GM03348 (cell line): ENCODE results near the gene MMP7.
A peak's percentile ranks its signal among the peaks of the same experiment; 100 is the strongest.

Experiments
- DNase-seq: peaks from one replicate; pipeline ENCODE4 v3.0.0; 2012; ENCODE audit warnings: low spot score

The MMP7 gene

DNA sequence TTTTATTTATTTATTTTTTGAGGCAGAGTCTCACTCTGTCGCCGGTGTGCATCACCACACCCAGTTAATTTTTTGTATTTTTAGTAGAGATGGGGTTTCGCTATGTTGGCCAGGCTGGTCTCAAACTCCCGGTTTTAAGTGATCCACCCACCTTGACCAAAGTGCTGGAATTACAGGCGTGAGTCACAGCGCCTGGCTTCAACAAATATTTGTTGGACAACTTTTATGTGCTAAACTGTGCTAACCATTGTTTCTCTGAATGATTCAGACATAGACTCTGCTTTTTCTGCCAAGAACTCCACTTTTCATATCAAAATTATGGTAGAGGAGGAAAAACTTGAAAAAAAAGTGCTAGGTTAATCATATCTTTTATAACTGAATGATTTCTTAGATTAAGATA, 36.3 kb downstream of the MMP7 start:
- DNase-seq: peak; percentile 23

GRCh38 chr11:102493524-102493923, 37.0 kb downstream of the MMP7 start:
- DNase-seq: no peak

DNA sequence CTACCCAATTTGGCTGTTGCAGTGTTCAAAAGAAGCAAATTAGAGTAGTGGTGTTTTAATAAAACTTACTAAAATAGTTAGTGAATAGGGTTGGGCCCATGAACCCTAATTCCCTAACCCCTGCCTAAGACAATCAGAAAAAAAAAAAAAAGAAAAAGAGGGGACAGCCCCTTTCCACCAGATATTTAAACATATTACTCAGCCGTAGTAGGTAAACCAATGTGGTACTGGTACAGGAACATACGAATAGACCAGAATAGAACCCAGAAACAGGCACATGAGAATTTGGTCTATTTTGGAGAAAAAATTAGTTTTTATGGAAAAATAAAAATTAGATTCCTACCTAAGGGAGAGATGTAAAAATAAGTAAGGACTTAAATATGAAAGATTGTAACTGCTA, 38.6 kb downstream of the MMP7 start:
- no peak for DNase-seq

- no peak for DNase-seq
These were observed 41.1 kb downstream of the MMP7 start for GRCh38 chr11:102489186-102490145.

- no peak for DNase-seq
These were observed 42.3 kb downstream of the MMP7 start for GRCh38 chr11:102488208-102488607.

DNA sequence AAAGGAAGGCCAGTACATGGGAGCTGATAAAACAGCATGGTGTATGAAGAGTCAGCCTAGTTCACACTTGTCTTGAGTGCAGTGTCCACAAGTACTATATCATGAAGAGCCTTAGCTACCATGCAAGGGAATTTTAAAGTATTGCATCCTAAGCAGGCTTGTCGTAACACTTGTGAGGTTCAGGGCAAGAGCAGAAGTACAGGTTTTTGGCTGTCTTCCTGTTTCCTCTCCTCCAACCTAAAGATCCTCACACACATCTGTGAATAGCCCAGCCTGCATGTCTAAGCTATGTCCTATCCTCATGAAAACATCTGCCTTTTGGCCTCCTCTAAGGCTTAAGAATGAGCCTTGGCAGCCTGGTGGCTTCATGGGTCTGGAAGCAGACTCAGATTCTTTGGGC, 43.3 kb downstream of the MMP7 start:
- DNase-seq: no peak

GRCh38 chr11:102486584-102486983, 44.0 kb downstream of the MMP7 start:
- no peak for DNase-seq

- no peak for DNase-seq
These were observed 45.3 kb downstream of the MMP7 start for GRCh38 chr11:102485095-102485722.

DNA sequence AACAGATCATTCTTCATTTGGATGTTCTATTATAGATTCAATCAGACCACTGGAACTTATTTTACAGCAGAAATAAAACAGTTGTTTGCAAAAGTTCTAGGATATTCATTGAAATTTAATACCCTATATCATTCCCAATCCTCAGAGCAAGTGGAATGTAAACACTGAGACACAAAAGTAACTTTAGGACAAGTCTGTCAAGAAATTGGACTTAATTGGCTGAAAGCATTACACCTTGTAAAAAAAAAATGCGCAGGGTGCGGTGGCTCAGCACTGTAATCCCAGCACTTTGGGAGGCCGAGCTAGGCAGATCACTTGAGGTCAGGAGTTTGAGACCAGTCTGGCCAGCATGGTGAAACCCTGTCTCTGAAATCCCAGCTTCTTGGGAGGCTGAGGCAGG, 48.1 kb downstream of the MMP7 start:
- no peak for DNase-seq

DNA sequence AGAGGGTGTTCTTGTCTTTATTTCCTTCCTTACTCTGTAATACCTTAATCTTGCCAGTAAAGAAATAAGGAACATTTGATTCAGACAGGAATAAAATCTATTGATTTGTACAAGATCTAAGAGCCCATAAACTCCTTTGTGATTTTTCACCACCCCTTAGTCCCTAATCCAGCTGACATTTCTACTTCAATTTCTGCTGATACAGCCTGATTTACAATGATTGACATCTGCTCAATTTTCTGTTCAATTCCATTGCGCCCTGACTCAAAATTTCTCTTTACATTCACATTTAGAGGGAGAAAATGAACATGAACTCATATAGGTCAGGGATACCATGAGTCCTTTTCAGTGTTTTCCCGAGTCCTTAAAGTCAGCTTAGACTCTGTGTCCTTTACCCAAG, 50.8 kb downstream of the MMP7 start:
- no peak for DNase-seq

DNA sequence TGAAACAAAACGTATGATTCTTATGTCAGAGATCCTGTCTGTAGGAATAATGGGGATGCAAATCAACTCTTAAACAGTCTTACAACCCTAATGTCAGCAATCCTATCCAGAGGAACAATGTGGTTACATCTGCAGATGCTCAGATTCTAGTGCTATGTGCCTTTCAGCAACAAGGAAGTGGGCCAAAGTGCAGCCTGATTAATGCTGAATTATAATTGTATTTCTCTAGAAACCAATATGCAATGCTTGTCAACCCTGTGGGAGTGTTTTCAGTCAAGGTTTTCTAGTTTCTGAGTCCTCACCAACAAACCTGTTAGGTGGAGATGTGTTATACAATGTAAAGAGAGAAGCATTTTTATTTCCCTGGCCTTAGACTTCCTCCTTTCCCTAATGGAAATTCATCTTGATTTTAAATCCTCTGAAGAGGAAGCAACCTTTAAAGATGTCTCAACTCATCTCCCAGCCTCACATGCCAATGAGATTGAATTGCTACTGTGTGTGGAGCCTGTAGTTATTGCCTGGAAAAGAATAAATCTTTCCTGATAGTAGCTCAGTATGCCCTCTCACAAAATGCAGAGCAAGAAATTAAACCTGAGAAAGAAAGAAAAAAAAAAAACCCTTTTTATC, 51.8 kb downstream of the MMP7 start:
- DNase-seq: no peak

DNA sequence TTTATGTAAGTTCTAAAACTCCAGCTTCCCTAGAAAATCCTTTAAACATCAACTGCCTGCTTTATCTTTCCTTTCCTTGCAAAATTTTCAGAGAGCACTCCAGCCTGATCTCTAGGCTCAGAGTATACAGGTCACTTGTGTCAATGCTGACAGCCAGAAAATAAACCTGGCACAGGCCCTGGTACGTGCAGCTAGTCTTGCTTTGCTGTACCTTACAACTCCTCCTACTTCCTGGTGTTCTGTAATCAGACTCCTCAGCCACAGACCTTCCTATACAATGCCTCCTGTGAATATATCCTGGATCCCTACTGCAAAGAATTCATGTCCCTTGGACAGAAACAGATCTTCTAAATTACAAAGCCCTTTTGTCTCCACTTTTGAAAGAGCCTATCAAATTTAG, 53.7 kb downstream of the MMP7 start:
- no peak for DNase-seq

DNA sequence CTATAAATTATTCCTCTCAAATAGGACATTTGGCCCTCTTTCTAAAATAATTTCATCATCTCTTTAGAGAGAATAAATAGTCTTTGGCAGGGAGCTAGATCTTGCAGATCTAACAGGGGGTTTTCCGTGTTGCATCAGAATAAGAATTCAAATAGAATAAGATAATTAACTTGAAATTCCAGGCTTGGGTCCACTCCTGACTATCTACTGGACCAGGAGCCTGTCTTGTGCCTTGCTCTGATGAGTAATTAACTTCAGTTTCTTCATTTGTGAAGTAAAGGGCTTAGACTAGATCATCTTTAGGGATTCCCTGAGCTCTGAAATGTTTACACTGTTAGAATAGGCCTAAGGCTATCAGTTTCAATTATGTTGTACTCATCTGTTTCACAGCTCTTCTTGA, 54.5 kb downstream of the MMP7 start:
- DNase-seq: no peak

GRCh38 chr11:102473543-102473942, 57.0 kb downstream of the MMP7 start:
- DNase-seq: no peak

DNA sequence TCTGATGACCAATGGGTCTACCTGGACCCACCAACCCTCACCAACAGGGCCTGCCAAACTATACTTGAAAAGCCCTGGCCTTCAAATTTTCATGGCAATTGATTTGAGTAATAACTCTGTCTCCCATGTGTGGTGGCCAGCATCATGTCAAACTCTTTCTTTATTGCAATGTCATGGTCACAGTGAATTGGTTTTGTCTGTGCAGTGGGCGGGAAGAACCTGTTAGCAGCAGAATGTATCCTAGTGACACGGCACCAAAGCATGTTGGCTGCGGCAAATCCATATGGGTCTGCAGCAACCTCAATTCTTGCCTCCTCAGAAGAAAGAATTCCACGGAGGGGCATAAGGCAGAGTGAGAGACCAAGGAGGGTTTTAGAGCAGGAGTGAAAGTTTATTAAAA, 58.4 kb downstream of the MMP7 start:
- no peak for DNase-seq

- DNase-seq: no peak
These were observed 59.1 kb downstream of the MMP7 start for GRCh38 chr11:102471474-102471873.
